HUES48 (cell line): ENCODE data around the gene HOXC6.

Experiments used
- H3K27ac ChIP-seq: one replicate; pipeline ENCODE4 v1.7.0; 2013; ENCODE audit warnings: low read depth, low read length, inconsistent platforms
- H3K27me3 ChIP-seq: 2 replicates; pipeline ENCODE4 v1.6.1; 2013; ENCODE audit warnings: mild to moderate bottlenecking, low read length; ENCODE audit not compliant: control insufficient read depth, insufficient read depth
- H3K36me3 ChIP-seq: 2 replicates; pipeline ENCODE4 v1.6.1; 2013; ENCODE audit warnings: low read length; ENCODE audit not compliant: control insufficient read depth, insufficient read depth
- H3K4me1 ChIP-seq: 2 replicates; pipeline ENCODE4 v1.6.1; 2013; ENCODE audit warnings: mild to moderate bottlenecking, low read length; ENCODE audit not compliant: control insufficient read depth, insufficient read depth
- H3K4me3 ChIP-seq: 2 replicates; pipeline ENCODE4 v1.5.1; 2013; ENCODE audit warnings: mild to moderate bottlenecking, low read depth, low read length
- H3K9ac ChIP-seq: 2 replicates; pipeline ENCODE4 v1.6.1; 2013; ENCODE audit warnings: mild to moderate bottlenecking, low read depth, low read length, moderate library complexity
- H3K9me3 ChIP-seq: 2 replicates; pipeline ENCODE4 v1.6.1; 2013; ENCODE audit warnings: low read length; ENCODE audit not compliant: control insufficient read depth, insufficient read depth

HOXC6 gene

GRCh38 chr12:54019924-54020590 lies 8.2 kb upstream of the HOXC6 start:
- Histone ChIP-seq H3K9ac (no peak overlapping the region), H3K27me3 (peaks cover 100% of the 10 kb centered on the region), H3K27ac (no peak overlapping the region), H3K4me1 (peaks cover 21% of the 10 kb centered on the region; the same call in 1 of the 2 replicates), H3K36me3 (no peaks in the 10 kb centered on the region), H3K9me3 (no peaks in the 10 kb centered on the region), H3K4me3 (no peak overlapping the region)

GRCh38 chr12:54020591-54021405 lies 7.4 kb upstream of the HOXC6 start:
- H3K36me3 ChIP-seq = no peaks in the 10 kb centered on the region
- H3K4me3 ChIP-seq = no peak overlapping the region
- H3K4me1 ChIP-seq = peaks cover 21% of the 10 kb centered on the region; the same call in 1 of the 2 replicates
- H3K9me3 ChIP-seq = no peaks in the 10 kb centered on the region
- no peak overlapping the region for H3K9ac ChIP-seq
- no peak overlapping the region for H3K27ac ChIP-seq
- H3K27me3 ChIP-seq = peaks cover 100% of the 10 kb centered on the region

- Histone ChIP-seq H3K27me3 (peaks cover 100% of the 10 kb centered on the region), H3K4me3 (no peak overlapping the region), H3K36me3 (no peaks in the 10 kb centered on the region), H3K27ac (no peak overlapping the region), H3K4me1 (peaks cover 21% of the 10 kb centered on the region; the same call in 1 of the 2 replicates), H3K9me3 (no peaks in the 10 kb centered on the region), H3K9ac (no peak overlapping the region)
Observed at GRCh38 chr12:54021432-54022013, 6.7 kb upstream of the HOXC6 start.

GRCh38 chr12:54022960-54023884 lies 5.0 kb upstream of the HOXC6 start:
- Histone ChIP-seq H3K4me3 (no peak overlapping the region), H3K27ac (no peak overlapping the region), H3K4me1 (peaks cover 15% of the 10 kb centered on the region; the same call in 1 of the 2 replicates), H3K9ac (no peak overlapping the region), H3K36me3 (no peaks in the 10 kb centered on the region), H3K9me3 (no peaks in the 10 kb centered on the region), H3K27me3 (peaks cover 100% of the 10 kb centered on the region)

- Histone ChIP-seq H3K4me1 (peaks cover 12% of the 10 kb centered on the region; the same call in 1 of the 2 replicates), H3K27me3 (peaks cover 100% of the 10 kb centered on the region), H3K27ac (no peak overlapping the region), H3K9me3 (no peaks in the 10 kb centered on the region), H3K4me3 (no peak overlapping the region), H3K9ac (no peak overlapping the region), H3K36me3 (no peaks in the 10 kb centered on the region)
Observed at GRCh38 chr12:54024127-54024526, 4.1 kb upstream of the HOXC6 start.

GRCh38 chr12:54024581-54025305 lies 3.5 kb upstream of the HOXC6 start:
- Histone ChIP-seq H3K4me1 (peaks cover 9% of the 10 kb centered on the region; the same call in 1 of the 2 replicates), H3K27ac (no peak overlapping the region), H3K36me3 (no peaks in the 10 kb centered on the region), H3K4me3 (no peak overlapping the region), H3K27me3 (peaks cover 100% of the 10 kb centered on the region), H3K9ac (no peak overlapping the region), H3K9me3 (no peaks in the 10 kb centered on the region)

GRCh38 chr12:54025499-54026405 lies 2.5 kb upstream of the HOXC6 start:
- H3K4me3 ChIP-seq = no peak overlapping the region

GRCh38 chr12:54026640-54027441 lies 1.4 kb upstream of the HOXC6 start:
- H3K4me3 ChIP-seq = no peak overlapping the region
- no peak overlapping the region for H3K27ac ChIP-seq
- no peaks in the 10 kb centered on the region for H3K36me3 ChIP-seq
- peaks cover 3% of the 10 kb centered on the region; the same call in 1 of the 2 replicates for H3K4me1 ChIP-seq
- no peaks in the 10 kb centered on the region for H3K9me3 ChIP-seq
- H3K9ac ChIP-seq = no peak overlapping the region
- H3K27me3 ChIP-seq = peaks cover 100% of the 10 kb centered on the region

More at GRCh38 chr12:54025499-54026405, 2.5 kb upstream of the HOXC6 start:
- no peak overlapping the region for H3K27ac ChIP-seq
- H3K9ac ChIP-seq = no peak overlapping the region
- H3K9me3 ChIP-seq = no peaks in the 10 kb centered on the region
- peaks cover 9% of the 10 kb centered on the region; the same call in 1 of the 2 replicates for H3K4me1 ChIP-seq
- H3K27me3 ChIP-seq = peaks cover 100% of the 10 kb centered on the region
- no peaks in the 10 kb centered on the region for H3K36me3 ChIP-seq

GRCh38 chr12:54027442-54027786 lies 826 bp upstream of the HOXC6 start:
- H3K4me1 ChIP-seq = peaks cover 3% of the 10 kb centered on the region; the same call in 1 of the 2 replicates
- H3K9ac ChIP-seq = no peak overlapping the region
- peaks cover 100% of the 10 kb centered on the region for H3K27me3 ChIP-seq
- H3K4me3 ChIP-seq = no peak overlapping the region
- H3K36me3 ChIP-seq = no peaks in the 10 kb centered on the region
- H3K27ac ChIP-seq = no peak overlapping the region
- no peaks in the 10 kb centered on the region for H3K9me3 ChIP-seq
